Bronchial epithelial cell (primary cell): ENCODE measurements around the gene EBPL. TPM values are rescaled to one million over a fixed set of nuclear protein-coding genes. Genes with fewer than 3 reads are reported as not detected.
"Not testable (repeated sequence)": the region's sequence is repeated elsewhere in the genome, so short reads cannot be mapped to it uniquely, and the experiment has no call there.

Experiments used
- DNase-seq: peaks from one replicate; pipeline ENCODE4 v3.0.0-alpha.2; 2010; ENCODE audit warnings: low read depth
- FAIRE-seq: peaks from 2 replicates; lab custom pipeline; 2011; peaks lifted over from hg19 to GRCh38; lab: Jason Lieb, UNC
- H3K27me3 ChIP-seq: 2 replicates; pipeline ENCODE4 v1.5.1; 2011; ENCODE audit warnings: low read length; ENCODE audit not compliant: control insufficient read depth, insufficient read depth
- H3K36me3 ChIP-seq: 2 replicates; pipeline ENCODE4 v1.5.1; 2011; ENCODE audit warnings: low read length; ENCODE audit not compliant: control insufficient read depth, insufficient read depth
- H3K4me3 ChIP-seq: 2 replicates; pipeline ENCODE4 v1.5.1; 2011; ENCODE audit warnings: mild to moderate bottlenecking, low read depth, low read length, control low read depth
- total RNA-seq: library from RNA; depleted of rRNA; stranded (reverse); fragments of >200 nt; gene quantifications from 2 replicates; pipeline ENCODE4 v1.2.1, GENCODE V29; 2014
- TF ChIP-seq, protein P1 (sequence below): IDR thresholded peaks from 2 replicates; pipeline ENCODE4 v1.5.1; 2011; ENCODE audit warnings: mild to moderate bottlenecking, moderate library complexity, low read length, control low read depth, inconsistent platforms; ENCODE audit not compliant: insufficient read depth, severe bottlenecking

The EBPL gene
- total RNA-seq, 1 donor from 2014 or later: 146 TPM

DNA sequence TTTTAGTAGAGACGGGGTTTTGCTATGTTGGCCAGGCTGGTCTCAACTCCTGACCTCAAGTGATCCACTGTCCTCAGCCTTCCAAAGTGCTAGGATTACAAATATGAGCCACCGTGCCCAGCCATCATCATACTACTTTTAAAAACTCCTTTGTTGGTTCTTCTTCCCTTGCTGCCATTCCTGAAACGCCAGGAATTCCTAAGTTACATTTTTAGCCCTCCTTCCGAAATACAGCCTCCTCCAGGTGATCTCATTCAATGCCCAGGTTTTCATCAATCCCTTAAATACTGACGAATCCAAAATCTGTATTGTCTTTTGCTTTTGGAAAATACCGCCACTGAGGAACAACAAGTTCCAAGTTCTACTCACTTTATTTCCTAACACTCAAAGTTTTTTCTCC lies 25.3 kb upstream of the EBPL start:
- no peak overlapping the region for H3K4me3 ChIP-seq
- DNase-seq: no peak
- FAIRE-seq: no peak
- H3K27me3 ChIP-seq: no peaks in the 10 kb centered on the region
- peaks cover 3% of the 10 kb centered on the region for H3K36me3 ChIP-seq
- TF ChIP-seq, protein P1, sequence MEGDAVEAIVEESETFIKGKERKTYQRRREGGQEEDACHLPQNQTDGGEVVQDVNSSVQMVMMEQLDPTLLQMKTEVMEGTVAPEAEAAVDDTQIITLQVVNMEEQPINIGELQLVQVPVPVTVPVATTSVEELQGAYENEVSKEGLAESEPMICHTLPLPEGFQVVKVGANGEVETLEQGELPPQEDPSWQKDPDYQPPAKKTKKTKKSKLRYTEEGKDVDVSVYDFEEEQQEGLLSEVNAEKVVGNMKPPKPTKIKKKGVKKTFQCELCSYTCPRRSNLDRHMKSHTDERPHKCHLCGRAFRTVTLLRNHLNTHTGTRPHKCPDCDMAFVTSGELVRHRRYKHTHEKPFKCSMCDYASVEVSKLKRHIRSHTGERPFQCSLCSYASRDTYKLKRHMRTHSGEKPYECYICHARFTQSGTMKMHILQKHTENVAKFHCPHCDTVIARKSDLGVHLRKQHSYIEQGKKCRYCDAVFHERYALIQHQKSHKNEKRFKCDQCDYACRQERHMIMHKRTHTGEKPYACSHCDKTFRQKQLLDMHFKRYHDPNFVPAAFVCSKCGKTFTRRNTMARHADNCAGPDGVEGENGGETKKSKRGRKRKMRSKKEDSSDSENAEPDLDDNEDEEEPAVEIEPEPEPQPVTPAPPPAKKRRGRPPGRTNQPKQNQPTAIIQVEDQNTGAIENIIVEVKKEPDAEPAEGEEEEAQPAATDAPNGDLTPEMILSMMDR: no peak

DNA sequence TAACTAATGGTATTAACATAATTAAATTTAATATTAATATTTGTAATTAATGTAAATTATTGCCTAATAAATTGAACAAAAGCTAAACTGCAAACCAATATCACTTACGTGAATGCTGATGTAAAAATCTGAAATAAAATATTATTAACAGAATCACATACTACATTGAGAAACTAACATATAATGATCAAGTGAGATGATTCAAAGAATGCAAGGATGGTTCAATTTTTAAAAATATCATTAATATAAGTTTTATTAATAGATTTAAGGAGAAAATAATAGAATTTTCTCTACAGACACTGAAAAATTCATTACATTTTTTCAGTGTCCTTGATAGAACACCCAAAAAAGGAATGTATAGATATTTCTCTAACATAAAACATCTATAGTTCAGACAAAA lies 23.5 kb upstream of the EBPL start:
- Histone ChIP-seq H3K36me3 (peaks cover 1% of the 10 kb centered on the region), H3K27me3 (no peaks in the 10 kb centered on the region), H3K4me3 (no peak overlapping the region)
- TF ChIP-seq, protein P1: no peak
- FAIRE-seq (no peak), DNase-seq (no peak)

DNA sequence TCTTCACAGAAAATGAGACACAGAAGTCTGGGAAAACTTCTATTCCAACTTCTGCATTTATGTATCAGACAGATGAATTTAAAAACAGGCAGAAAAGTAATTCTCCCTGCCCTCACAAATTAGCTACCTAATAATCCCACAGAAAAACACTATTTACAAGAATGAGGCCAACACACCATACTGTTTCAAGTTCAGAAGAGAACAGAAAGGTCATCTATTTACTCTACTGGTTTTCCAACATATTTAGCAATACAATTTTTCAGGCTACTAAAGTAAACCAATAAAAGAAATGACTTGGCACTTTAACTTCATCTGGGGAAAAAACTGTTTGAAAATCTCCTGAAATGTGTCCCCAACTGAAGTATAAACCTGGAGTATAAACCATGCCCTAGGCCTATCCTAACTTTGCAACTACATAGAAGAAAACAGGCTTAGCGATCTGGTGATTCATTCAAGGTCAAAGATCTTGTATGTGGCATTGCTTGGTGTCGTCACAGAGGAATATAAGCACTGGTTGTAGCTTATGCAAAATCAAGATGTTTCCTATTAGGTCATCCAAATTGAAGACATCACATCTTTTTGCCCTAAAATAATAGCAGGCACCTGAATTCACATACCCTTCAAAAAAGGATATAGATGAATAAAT lies 20.1 kb upstream of the EBPL start:
- Histone ChIP-seq H3K36me3 (peaks cover 1% of the 10 kb centered on the region), H3K4me3 (no peak overlapping the region), H3K27me3 (no peaks in the 10 kb centered on the region)
- TF ChIP-seq, protein P1: no peak
- FAIRE-seq (no peak), DNase-seq (no peak)

DNA sequence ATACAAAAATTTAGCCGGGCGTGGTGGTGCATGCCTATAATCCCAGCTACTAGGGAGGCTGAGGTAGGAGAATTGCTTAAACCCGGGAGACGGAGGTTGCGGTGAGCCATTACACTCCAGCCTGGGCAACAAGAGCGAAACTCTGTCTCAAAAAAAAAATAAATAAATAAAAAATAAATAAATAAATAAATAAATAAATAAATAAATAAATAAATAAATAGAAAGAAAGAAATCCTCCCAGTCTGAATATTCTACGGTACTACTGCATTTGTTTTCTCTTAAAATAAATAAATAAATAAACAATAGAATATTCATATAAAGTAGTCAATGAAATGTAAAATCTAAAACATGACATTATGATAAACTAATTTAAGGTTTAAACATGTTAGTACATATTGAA lies 13.0 kb upstream of the EBPL start:
- H3K4me3 ChIP-seq, DNase-seq, H3K36me3 ChIP-seq, H3K27me3 ChIP-seq, FAIRE-seq: not testable (repeated sequence)

DNA sequence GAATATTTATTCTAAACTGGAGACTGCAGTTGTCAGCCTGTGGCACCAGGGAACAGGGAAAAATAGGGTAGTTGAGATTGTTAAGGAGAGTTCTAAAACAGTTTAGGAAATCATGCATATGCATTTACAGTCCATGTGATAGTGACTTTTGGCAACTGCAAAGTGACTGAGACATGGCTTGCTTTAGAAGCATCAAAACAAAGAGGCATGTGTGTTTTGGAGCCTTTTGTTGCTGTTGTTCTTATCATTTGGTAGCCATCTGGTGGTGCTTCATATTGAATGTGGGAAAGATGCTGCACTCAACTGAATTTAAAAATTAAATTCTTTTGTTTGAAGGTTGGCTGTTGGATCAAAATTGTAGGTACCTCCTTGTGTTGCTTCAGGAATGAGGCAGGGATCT lies 10.2 kb upstream of the EBPL start:
- Histone ChIP-seq H3K27me3 (no peaks in the 10 kb centered on the region), H3K36me3 (peaks cover 6% of the 10 kb centered on the region), H3K4me3 (no peak overlapping the region)
- FAIRE-seq: no peak
- DNase-seq: no peak
- TF ChIP-seq, protein P1: no peak

DNA sequence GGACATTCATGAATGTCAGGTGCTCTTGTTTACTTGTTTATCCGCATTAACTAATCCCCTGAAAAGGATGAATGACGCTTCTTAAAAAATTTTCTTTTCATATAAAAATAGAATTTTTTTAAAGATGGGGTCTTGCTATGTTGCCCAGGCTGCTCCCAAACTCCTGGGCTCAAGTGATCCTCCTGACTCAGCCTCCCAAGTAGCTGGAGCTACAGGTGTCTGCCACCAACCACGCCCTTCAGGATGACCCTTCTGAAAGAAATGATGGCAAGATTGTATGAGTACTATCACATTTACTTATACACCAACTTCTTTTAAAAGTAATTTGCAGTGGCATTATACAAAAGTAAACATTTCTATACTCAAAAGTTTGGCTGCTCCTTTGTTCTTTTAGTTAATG lies 6.2 kb upstream of the EBPL start:
- Histone ChIP-seq H3K27me3 (no peaks in the 10 kb centered on the region), H3K4me3 (no peak overlapping the region), H3K36me3 (peaks cover 3% of the 10 kb centered on the region)
- FAIRE-seq: no peak
- no peak for DNase-seq
- TF ChIP-seq, protein P1: no peak
